ENCODE results near the gene TMEM198. TPM values are rescaled to one million over a fixed set of nuclear protein-coding genes. Genes with fewer than 3 reads are reported as not detected.

The TMEM198 gene
- total and polyA plus RNA-seq, 2 experiments from 2014 or later: 8.0 to 10.4 TPM

- Histone ChIP-seq H4K20me1 (ENCODE audit: insufficient read depth, poor library complexity, severe bottlenecking) (no peaks in the 10 kb centered on the region), H3K4me3 (no peak overlapping the region), H3K9me3 (ENCODE audit: low read depth) (no peaks in the 10 kb centered on the region), H3K4me1 (ENCODE audit: insufficient read depth) (no peaks in the 10 kb centered on the region), H3K36me3 (replicated peaks; ENCODE audit: insufficient read depth, low read depth) (no peaks in the 10 kb centered on the region), H3K27ac (no peak overlapping the region), H3K9me2 (replicated peaks; ENCODE audit: insufficient read depth) (no peaks in the 10 kb centered on the region), H3K27me3 (no peaks in the 10 kb centered on the region), H2AFZ (no peak overlapping the region), H3K79me2 (no peaks in the 10 kb centered on the region), H3K4me2 (no peak overlapping the region)
- TF ChIP-seq EZH2 (IDR thresholded peaks at IDR 0.05; ENCODE audit: borderline replicate concordance): no peak
- TF ChIP-seq, protein P1, sequence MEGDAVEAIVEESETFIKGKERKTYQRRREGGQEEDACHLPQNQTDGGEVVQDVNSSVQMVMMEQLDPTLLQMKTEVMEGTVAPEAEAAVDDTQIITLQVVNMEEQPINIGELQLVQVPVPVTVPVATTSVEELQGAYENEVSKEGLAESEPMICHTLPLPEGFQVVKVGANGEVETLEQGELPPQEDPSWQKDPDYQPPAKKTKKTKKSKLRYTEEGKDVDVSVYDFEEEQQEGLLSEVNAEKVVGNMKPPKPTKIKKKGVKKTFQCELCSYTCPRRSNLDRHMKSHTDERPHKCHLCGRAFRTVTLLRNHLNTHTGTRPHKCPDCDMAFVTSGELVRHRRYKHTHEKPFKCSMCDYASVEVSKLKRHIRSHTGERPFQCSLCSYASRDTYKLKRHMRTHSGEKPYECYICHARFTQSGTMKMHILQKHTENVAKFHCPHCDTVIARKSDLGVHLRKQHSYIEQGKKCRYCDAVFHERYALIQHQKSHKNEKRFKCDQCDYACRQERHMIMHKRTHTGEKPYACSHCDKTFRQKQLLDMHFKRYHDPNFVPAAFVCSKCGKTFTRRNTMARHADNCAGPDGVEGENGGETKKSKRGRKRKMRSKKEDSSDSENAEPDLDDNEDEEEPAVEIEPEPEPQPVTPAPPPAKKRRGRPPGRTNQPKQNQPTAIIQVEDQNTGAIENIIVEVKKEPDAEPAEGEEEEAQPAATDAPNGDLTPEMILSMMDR (IDR thresholded peaks at IDR 0.05; ENCODE audit: poor library complexity): no peak
- TF ChIP-seq EZH2phosphoT487 (IDR thresholded peaks at IDR 0.05; ENCODE audit: low read depth, severe bottlenecking, unreplicated experiment): no peak
- no peak for DNase-seq (ENCODE audit: low spot score)
- WGBS (ENCODE audit: low lambda C conversion rate, missing lambda C conversion rate): 76% methylated on average over 24 of the region's 24 CpGs
Observed at GRCh38 chr2:219561179-219562048, 17.6 kb downstream of the TMEM198 start.

GRCh38 chr2:219562049-219563020 lies 18.5 kb downstream of the TMEM198 start:
- Histone ChIP-seq H3K9me2 (replicated peaks; ENCODE audit: insufficient read depth) (no peaks in the 10 kb centered on the region), H3K79me2 (no peaks in the 10 kb centered on the region), H3K4me1 (ENCODE audit: insufficient read depth) (no peaks in the 10 kb centered on the region), H3K9me3 (ENCODE audit: low read depth) (no peaks in the 10 kb centered on the region), H3K27ac (no peak overlapping the region), H4K20me1 (ENCODE audit: insufficient read depth, poor library complexity, severe bottlenecking) (no peaks in the 10 kb centered on the region), H2AFZ (no peak overlapping the region), H3K4me3 (no peak overlapping the region), H3K36me3 (replicated peaks; ENCODE audit: insufficient read depth, low read depth) (no peaks in the 10 kb centered on the region), H3K27me3 (no peaks in the 10 kb centered on the region), H3K4me2 (no peak overlapping the region)
- TF ChIP-seq, protein P1 (IDR thresholded peaks at IDR 0.05; ENCODE audit: poor library complexity): no peak
- DNase-seq (ENCODE audit: low spot score): no peak
- 83% methylated on average over 35 of the region's 35 CpGs for WGBS (ENCODE audit: low lambda C conversion rate, missing lambda C conversion rate)

GRCh38 chr2:219563271-219563928 lies 19.6 kb downstream of the TMEM198 start:
- H3K27me3 ChIP-seq: no peaks in the 10 kb centered on the region
- no peaks in the 10 kb centered on the region for H3K4me1 ChIP-seq (ENCODE audit: insufficient read depth)
- H4K20me1 ChIP-seq (ENCODE audit: insufficient read depth, poor library complexity, severe bottlenecking): no peaks in the 10 kb centered on the region
- no peaks in the 10 kb centered on the region for H3K9me3 ChIP-seq (ENCODE audit: low read depth)
- no peak overlapping the region for H3K27ac ChIP-seq
- no peaks in the 10 kb centered on the region for H3K79me2 ChIP-seq
- DNase-seq (ENCODE audit: low spot score): no peak
- H3K9me2 ChIP-seq (replicated peaks; ENCODE audit: insufficient read depth): no peaks in the 10 kb centered on the region
- TF ChIP-seq EZH2phosphoT487 (IDR thresholded peaks at IDR 0.05; ENCODE audit: low read depth, severe bottlenecking, unreplicated experiment) (no peak), EZH2 (IDR thresholded peaks at IDR 0.05; ENCODE audit: borderline replicate concordance) (no peak)
- TF ChIP-seq, protein P1 (IDR thresholded peaks at IDR 0.05; ENCODE audit: poor library complexity): no peak
- no peak overlapping the region for H3K4me3 ChIP-seq
- no peak overlapping the region for H3K4me2 ChIP-seq
- no peaks in the 10 kb centered on the region for H3K36me3 ChIP-seq (replicated peaks; ENCODE audit: insufficient read depth, low read depth)
- 94% methylated on average over 20 of the region's 20 CpGs for WGBS (ENCODE audit: low lambda C conversion rate, missing lambda C conversion rate)
- no peak overlapping the region for H2AFZ ChIP-seq
